ENCODE results near the gene NEK11. TPM values are rescaled to one million over a fixed set of nuclear protein-coding genes. Genes with fewer than 3 reads are reported as not detected.

NEK11 gene
- polyA plus RNA-seq, 1 donor (not counting 4 experiments of a cell fraction or from before 2014, with no cell fraction given): 9.4 TPM

DNA sequence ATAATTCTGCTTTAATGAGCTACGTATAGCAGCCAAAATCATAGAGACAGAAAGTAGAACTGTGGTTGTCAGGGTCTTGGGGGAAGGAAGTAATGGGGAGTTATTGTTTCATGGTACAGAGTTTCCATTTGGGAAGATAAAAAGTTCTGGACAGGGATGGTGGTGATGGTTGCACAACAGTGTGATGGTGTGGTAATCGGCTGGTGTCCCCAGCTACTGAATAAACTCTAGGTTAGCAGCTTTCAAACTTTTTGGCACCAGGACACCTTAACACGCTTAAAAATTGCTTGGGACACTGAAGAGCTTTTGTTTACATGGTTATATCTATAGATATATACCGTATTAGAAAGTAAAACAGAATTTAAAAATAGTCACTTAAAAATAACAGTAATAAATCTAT lies 166.0 kb downstream of the NEK11 start:
- Histone ChIP-seq H4K20me1 (ENCODE audit: control insufficient read depth, extremely low read depth, insufficient read depth, low read length) (no peaks in the 10 kb centered on the region), H3K9ac (ENCODE audit: control insufficient read depth, extremely low read depth, insufficient read depth, low read length) (no peak overlapping the region), H3K27me3 (ENCODE audit: control insufficient read depth, extremely low read depth, insufficient read depth, low read length) (no peaks in the 10 kb centered on the region), H3K27ac (ENCODE audit: control insufficient read depth, insufficient read depth, low read length) (no peak overlapping the region), H3K4me2 (ENCODE audit: control insufficient read depth, extremely low read depth, insufficient read depth, low read depth, low read length) (no peak overlapping the region), H2AFZ (ENCODE audit: control insufficient read depth, low read length) (no peak overlapping the region), H3K9me3 (ENCODE audit: control insufficient read depth, low read depth, low read length) (no peaks in the 10 kb centered on the region), H3K4me3 (ENCODE audit: control insufficient read depth in 2 of 3, extremely low read depth in 1 of 3, insufficient read depth in 2 of 3, low read depth in 1 of 3, low read length in 3 of 3) (no peak overlapping the region), H3K9me1 (ENCODE audit: control insufficient read depth, extremely low read depth, insufficient read depth, low read length) (no peaks in the 10 kb centered on the region), H3K4me1 (ENCODE audit: control insufficient read depth, extremely low read depth, insufficient read depth, low read length) (no peaks in the 10 kb centered on the region), H3K36me3 (ENCODE audit: control insufficient read depth in 2 of 2, extremely low read depth in 1 of 2, insufficient read depth in 2 of 2, low read length in 2 of 2) (no peaks in the 10 kb centered on the region), H3K79me2 (ENCODE audit: control insufficient read depth, insufficient read depth, low read length) (no peaks in the 10 kb centered on the region)
- dilution Hi-C loops (cut with MboI; ENCODE audit: extremely low pct_ligation_motif_present, low sequenced_read_pairs): no loop called here
- TF ChIP-seq, protein P1, sequence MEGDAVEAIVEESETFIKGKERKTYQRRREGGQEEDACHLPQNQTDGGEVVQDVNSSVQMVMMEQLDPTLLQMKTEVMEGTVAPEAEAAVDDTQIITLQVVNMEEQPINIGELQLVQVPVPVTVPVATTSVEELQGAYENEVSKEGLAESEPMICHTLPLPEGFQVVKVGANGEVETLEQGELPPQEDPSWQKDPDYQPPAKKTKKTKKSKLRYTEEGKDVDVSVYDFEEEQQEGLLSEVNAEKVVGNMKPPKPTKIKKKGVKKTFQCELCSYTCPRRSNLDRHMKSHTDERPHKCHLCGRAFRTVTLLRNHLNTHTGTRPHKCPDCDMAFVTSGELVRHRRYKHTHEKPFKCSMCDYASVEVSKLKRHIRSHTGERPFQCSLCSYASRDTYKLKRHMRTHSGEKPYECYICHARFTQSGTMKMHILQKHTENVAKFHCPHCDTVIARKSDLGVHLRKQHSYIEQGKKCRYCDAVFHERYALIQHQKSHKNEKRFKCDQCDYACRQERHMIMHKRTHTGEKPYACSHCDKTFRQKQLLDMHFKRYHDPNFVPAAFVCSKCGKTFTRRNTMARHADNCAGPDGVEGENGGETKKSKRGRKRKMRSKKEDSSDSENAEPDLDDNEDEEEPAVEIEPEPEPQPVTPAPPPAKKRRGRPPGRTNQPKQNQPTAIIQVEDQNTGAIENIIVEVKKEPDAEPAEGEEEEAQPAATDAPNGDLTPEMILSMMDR (optimal IDR thresholded peaks at IDR 0.05 in 1 of 3, IDR thresholded peaks at IDR 0.05 in 1 of 3, conservative IDR thresholded peaks at IDR 0.05 in 1 of 3; ENCODE audit: extremely low read depth in 1 of 3, insufficient read depth in 2 of 3, low read length in 3 of 3): no peak
- TF ChIP-seq EZH2 (IDR thresholded peaks at IDR 0.05; ENCODE audit: low read length): no peak
- DNase-seq (ENCODE audit: low read depth, low spot score): no peak
- FAIRE-seq: no peak

DNA sequence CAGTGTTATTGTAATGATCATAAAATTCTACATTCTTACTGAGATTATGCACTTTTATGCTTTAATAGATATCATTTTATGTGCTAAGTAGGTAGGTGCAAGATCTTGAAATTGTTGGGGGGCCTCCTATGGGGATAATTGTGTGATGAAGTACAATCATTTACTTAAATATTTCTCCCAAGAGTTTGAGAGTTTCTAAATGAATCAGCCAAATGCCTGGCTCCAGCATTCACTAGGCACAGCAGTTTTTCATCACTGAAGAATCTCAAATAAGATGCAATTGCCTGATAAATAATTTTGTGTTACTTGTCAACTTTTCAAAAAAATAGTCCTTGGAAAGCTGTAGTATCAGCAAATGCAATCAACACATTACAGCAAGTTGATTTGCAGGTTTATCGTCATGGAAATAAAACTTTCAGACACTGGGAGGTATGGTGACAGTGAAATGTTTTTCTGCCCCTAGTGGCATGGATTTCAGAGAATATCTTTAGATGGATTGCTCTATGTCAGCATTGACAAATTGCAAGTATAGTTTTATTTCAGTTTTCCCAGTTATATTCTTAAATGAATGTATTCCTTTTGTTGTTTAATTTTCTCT lies 167.1 kb downstream of the NEK11 start:
- Histone ChIP-seq H4K20me1 (ENCODE audit: control insufficient read depth, extremely low read depth, insufficient read depth, low read length) (no peaks in the 10 kb centered on the region), H3K79me2 (ENCODE audit: control insufficient read depth, insufficient read depth, low read length) (no peaks in the 10 kb centered on the region), H3K9me1 (ENCODE audit: control insufficient read depth, extremely low read depth, insufficient read depth, low read length) (no peaks in the 10 kb centered on the region), H3K4me1 (ENCODE audit: control insufficient read depth, extremely low read depth, insufficient read depth, low read length) (no peaks in the 10 kb centered on the region), H3K4me2 (ENCODE audit: control insufficient read depth, extremely low read depth, insufficient read depth, low read depth, low read length) (no peak overlapping the region), H3K4me3 (ENCODE audit: control insufficient read depth in 2 of 3, extremely low read depth in 1 of 3, insufficient read depth in 2 of 3, low read depth in 1 of 3, low read length in 3 of 3) (no peak overlapping the region), H2AFZ (ENCODE audit: control insufficient read depth, low read length) (no peak overlapping the region), H3K27me3 (ENCODE audit: control insufficient read depth, extremely low read depth, insufficient read depth, low read length) (no peaks in the 10 kb centered on the region), H3K9me3 (ENCODE audit: control insufficient read depth, low read depth, low read length) (no peaks in the 10 kb centered on the region), H3K36me3 (ENCODE audit: control insufficient read depth in 2 of 2, extremely low read depth in 1 of 2, insufficient read depth in 2 of 2, low read length in 2 of 2) (no peaks in the 10 kb centered on the region), H3K27ac (ENCODE audit: control insufficient read depth, insufficient read depth, low read length) (no peak overlapping the region), H3K9ac (ENCODE audit: control insufficient read depth, extremely low read depth, insufficient read depth, low read length) (no peak overlapping the region)
- no peak for DNase-seq (ENCODE audit: low read depth, low spot score)
- no peak for TF ChIP-seq EZH2 (IDR thresholded peaks at IDR 0.05; ENCODE audit: low read length)
- TF ChIP-seq, protein P1 (optimal IDR thresholded peaks at IDR 0.05 in 1 of 3, IDR thresholded peaks at IDR 0.05 in 1 of 3, conservative IDR thresholded peaks at IDR 0.05 in 1 of 3; ENCODE audit: extremely low read depth in 1 of 3, insufficient read depth in 2 of 3, low read length in 3 of 3): no peak
- dilution Hi-C loops (cut with MboI; ENCODE audit: extremely low pct_ligation_motif_present, low sequenced_read_pairs): no loop called here
- no peak for FAIRE-seq

All from keratinocyte (primary cell).